GM12874 (cell line): ENCODE measurements around the gene TNKS2.

Source experiments
- TF ChIP-seq, protein P1 (sequence below): IDR thresholded peaks from 2 replicates; pipeline ENCODE4 v1.5.1; 2011; ENCODE audit warnings: low read depth, mild to moderate bottlenecking, control low read depth, low read length, moderate library complexity; ENCODE audit not compliant: insufficient read depth

TNKS2 gene

DNA sequence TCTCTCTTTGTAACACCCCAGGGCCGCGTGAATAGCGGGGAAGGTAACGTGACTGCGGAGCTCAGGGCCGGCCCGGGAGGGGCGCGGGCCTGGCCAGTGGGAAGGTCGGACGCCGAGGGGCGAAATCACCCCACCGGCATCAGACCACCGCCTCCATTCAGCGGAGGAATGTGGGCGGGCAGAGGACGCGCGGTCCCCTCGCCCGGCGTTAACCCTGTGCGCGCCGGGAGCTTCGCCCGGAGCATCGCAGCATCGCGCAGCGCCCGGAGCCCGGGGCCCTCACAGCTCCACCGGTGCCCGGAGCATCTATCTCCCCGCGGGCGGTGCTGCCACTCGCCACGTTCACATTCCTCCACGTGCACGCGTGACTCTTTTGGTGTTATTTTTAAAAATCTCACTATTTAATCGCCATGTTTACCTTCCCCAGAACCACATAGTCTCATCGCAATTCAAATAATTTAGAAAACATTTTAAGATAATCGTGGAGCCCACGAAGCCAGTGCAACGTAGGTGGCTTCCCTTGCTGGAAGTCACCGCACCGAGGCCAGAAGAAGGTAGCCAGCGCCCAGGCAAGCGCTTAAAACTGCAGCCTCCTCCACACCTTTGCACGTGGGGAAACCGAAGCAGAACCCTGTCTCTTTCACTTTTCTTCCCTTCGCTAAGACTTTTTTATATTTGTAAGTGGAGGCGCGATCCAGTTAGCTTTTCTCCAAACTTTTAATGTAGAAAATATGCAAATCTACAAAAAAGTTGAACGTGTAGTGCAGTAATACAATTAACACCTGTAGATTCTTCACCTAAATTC lies 89.2 kb downstream of the TNKS2 start:
- TF ChIP-seq, protein P1, sequence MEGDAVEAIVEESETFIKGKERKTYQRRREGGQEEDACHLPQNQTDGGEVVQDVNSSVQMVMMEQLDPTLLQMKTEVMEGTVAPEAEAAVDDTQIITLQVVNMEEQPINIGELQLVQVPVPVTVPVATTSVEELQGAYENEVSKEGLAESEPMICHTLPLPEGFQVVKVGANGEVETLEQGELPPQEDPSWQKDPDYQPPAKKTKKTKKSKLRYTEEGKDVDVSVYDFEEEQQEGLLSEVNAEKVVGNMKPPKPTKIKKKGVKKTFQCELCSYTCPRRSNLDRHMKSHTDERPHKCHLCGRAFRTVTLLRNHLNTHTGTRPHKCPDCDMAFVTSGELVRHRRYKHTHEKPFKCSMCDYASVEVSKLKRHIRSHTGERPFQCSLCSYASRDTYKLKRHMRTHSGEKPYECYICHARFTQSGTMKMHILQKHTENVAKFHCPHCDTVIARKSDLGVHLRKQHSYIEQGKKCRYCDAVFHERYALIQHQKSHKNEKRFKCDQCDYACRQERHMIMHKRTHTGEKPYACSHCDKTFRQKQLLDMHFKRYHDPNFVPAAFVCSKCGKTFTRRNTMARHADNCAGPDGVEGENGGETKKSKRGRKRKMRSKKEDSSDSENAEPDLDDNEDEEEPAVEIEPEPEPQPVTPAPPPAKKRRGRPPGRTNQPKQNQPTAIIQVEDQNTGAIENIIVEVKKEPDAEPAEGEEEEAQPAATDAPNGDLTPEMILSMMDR = no peak

DNA sequence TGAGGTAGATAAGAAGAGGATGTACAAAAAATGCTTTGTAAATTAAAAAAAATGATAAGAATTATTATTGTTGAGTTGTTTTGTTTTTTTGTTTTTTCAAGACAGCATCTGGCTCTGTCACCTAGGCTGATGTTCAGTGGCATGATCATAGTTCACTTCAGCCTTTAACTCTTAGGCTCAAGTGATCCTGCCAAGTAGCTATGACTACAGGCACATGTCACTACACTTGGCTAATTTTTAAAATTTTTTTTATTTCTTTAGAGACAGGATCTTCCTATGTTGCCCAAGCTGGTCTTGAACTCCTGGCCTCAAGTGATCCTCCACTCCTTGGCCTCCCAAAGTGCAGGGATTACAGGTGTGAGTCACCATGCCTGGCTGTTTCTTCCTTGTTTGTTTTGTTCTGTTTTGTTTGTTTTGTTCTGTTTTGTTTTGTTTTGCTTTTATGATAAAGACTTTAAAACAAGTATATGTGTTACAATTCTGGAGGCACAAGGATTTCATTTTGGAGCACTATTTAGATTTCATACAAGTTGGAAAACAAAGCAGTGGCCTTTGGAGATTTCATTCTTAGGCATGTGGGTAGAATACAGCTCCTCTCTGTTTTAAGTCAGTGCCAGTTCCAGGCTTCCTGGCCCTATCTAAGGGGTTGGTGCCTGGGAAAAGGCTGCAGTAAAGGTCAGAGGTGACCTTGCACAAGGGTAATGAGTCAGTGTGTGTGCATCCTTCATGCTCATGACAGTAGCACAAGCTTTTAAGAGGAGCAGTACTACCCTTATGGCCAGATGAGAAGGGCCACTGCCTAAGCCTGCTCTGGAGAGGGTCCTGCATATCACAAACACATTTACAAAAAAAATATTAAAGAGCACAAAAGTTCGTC lies 93.1 kb downstream of the TNKS2 start:
- TF ChIP-seq, protein P1 = no peak

DNA sequence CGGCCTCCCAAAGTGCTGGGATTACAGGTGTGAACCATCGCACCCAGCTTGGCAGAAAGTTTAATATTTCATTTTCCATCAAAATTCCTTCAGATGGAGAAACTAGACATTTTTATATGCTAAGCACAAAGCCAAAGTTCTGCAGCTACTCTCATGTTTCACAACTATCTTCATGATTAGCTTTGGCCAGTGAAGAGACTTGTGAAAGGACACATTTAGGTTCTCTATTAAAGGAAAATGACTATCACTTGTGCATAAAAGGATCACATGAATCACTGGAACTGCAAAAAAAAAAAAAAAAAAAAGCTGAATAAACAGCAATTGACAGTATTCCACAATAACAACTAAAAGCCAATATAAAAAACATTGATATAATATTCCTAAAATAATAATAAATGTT lies 94.8 kb downstream of the TNKS2 start:
- TF ChIP-seq, protein P1 = no peak

DNA sequence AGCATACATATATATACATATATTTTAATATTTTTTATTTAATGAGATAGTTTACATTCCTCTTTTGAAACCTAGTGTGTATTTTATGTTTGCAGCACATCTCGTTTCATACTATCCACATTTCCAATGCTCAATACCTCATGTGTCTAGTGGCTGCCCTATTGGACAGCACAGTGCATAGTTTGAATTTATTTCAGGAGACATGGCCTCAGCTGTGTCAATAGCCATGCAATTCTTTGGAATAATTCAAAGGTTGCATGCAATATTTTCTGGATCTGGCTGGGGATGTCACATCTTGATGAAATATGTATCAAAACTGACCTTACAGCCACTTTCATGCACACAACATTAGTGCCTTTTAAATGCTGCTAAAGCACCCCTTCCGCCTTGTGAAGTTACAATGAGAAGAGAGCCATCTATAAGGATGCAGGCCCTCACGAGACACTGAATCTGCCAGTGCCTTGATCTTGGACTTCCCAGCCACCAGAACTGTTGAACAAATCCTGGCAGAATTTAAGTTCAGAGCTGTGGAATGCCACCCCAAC lies 98.1 kb downstream of the TNKS2 start:
- TF ChIP-seq, protein P1 = no peak

DNA sequence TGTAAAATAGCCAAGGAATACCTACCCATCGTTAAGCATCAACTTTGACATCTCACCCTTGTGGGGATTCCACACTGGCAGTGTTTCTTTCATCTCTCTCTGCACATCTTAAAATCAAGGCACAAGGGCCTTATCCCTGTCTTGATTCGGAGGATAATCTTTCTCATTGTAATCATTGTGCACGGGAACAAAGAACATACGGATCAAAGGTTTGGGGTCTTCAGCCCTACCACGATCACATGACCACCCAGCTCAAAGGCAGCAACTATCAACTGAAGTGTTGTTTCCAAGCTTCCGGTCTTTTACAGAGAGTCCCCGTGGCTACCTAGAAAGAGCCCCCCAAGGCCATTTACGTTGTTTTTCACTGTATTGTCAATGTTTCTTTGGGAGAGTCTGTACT lies 99.2 kb downstream of the TNKS2 start:
- TF ChIP-seq, protein P1 = no peak

DNA sequence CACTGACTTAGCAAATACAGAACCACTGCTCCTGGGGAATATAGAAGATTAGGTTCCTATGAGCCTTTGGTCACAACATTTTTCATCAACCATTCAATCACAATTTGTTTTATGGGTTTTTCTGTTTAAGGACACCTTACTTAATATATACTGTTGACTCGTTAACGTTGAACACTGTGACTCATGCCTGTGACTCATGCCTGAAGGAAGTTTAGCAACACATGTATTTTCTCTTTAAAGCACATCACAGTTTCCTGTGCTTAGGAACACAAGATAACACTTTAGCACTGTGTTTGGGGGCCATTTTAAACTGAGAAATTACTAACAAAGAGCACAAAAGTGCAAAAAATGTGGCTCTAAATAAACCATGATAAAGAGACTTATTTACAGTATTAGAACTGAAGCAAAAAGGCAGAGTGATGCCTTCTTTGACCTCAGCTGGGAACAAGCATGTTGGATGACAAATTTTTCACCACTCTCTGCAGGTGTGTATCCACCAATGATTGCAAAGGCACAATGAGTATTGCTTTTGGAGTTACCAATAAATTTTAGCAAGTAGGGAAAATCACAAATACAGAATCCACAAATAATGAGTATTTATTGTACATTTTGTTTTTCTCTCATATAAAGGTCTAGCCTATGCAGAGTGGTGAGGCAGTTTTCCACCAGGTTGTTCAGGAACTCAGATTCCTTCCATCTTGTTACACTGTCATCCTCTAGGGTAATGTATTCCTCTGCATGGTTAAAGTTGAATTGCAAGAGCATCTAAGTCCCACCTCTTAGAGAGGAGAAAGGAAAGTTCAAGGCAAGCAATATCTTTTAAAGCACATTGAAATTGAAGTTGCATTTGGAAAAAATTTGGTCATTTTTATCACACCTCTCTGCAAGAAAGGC lies 103.8 kb downstream of the TNKS2 start:
- TF ChIP-seq, protein P1 = no peak
